Islet precursor cell (in vitro differentiated cells): ENCODE results near the gene TM9SF3.
"Not testable (repeated sequence)": the region's sequence is repeated elsewhere in the genome, so short reads cannot be mapped to it uniquely, and the experiment has no call there.

Experiments
- DNase-seq: peaks from one replicate; pipeline ENCODE4 v3.0.0-alpha.2; 2018

Gene TM9SF3

DNA sequence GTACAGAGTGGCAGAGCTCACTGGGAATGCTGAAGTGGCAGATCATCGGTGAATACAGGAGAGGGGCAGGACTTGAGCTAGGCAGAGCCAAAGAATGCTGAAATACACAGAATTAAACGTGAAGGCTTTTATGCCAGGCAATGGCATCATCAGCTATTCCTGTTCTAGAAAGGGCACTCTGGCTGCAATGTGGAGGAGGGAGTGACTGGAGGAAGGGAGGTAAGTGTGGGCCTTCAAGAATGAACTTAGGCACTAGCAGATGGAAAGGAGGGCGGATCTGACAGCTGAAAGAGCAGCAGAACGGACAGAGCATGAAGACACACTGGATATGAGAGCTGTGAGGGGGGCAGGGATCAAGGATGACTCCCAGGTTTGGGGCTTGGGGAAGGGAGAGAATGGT, 12.0 kb upstream of the TM9SF3 start:
- no peak for DNase-seq

DNA sequence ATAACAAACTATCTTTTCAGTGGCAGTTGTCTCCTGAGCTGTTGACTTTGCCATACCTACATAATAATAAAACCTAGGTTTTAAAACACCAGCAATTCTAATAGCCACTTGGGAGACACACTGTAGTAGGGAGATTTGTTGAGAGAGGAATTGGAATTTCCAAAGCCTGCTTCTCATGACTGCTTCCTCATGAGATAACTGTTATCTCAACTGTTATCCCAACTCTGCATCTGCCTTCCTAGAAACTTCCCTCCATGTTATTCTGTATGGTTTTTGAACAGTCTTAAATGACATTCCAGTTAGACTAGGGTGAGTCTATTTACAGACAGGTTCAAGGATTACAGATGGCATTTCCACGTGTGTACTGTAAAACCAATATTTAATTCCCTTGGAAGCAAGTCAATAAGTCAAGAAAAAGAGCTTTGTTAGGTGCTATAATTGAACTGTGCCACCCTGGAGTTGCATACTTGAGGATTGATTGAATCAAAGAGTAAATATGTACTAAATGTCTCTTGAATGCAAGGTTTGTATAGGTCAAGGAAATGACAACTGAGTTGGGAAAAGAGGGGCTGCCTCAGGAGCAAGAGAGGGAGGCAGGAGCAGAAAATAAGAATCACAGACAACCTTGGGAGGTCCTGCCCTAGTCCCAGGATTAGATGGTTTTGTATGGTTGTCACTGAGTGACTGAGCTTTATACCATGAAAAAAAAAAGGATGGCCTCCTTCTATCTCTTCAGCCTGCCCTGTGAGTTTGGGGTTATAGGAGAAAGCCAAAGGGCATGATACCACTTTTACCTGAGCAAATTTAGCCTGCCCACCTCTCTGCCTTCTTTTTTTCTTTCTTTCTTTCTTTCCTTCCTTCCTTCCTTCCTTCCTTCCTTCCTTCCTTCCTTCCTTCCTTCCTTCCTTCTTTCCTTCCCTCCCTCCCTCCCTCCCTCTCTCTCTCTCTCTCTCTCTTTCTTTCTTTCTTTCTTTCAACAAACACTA, 9.9 kb upstream of the TM9SF3 start:
- DNase-seq: no peak

- no peak for DNase-seq
Observed at GRCh38 chr10:96595741-96596140, 8.9 kb upstream of the TM9SF3 start.

GRCh38 chr10:96591946-96592345, 5.1 kb upstream of the TM9SF3 start:
- DNase-seq: no peak

DNA sequence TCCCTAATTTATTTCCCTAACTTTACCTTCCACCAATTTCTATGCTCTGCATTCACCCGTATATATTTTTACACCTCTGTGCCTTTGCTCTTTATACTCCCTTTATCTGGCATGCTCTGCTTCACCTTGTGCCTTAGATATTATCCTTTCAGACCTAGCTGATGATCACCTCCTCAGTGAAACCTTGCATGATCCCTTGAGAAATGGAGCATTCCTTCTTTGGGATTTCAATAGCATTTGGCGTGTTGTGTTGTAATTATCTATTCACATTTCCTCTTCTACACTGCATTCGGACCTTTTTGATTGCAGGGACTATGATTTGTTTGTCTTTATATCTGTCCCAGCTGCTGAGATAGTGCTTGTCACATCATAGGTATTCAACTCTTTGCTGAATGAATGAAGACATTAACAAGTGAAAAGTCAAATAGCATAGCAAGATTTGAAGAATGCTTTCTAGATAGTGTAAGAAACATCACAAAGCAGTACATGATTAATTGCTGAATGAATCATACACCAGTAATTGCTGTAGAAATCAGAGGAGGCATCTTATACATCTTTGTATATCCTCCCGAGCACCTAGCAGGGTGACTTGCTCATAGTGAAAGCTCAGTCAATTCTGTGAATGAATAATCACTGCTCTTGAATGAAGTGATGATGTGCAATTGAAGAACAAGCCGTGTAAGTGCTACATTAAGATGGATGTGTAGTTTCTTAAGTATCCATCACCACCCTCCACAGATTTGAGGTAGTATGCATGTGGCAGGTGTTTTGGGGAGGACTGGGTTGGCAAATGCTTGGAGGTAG, 2.0 kb upstream of the TM9SF3 start:
- no peak for DNase-seq

GRCh38 chr10:96588060-96588554, 1.3 kb upstream of the TM9SF3 start:
- no peak for DNase-seq

DNA sequence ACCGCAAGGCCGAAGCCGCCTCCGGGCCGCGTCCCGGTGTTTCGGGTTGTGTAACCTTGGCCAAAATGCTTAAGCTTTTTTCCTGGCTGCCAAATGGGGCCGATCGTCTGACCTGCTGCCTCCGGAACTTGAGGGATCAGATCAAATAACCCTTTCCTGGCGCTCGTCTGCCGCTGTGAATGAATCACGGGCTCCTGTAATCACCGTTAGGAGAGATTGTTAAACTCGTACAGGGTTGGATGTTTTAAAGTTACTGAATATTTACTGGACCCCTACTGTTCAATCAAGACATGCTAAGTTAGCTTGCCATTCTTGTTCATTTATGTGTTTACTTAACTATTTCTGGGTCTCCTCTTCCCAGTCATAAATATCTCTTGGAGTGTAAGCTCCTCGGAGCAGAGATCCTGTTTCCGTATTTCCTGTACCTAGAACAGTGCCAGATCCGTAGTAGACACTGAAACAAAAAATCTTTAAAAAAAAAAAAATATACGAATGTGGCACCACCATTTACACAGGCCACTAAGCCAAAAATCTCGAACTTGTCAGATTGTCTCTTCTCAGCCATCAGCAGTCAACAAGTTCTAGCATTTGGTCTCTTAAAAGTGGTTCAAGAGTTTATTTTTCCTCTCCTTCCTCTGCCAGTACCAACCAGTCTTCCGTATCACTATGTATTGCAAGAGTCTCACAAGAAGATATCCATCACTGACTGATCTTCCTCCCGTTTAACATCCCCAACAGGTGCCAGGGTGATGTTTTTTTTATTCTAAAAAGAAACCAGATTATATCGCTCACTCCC, 650 bp upstream of the TM9SF3 start:
- DNase-seq: no peak

GRCh38 chr10:96585736-96586418, 935 bp downstream of the TM9SF3 start:
- no peak for DNase-seq

- DNase-seq: no peak
Observed at GRCh38 chr10:96584474-96584873, 2.3 kb downstream of the TM9SF3 start.

DNA sequence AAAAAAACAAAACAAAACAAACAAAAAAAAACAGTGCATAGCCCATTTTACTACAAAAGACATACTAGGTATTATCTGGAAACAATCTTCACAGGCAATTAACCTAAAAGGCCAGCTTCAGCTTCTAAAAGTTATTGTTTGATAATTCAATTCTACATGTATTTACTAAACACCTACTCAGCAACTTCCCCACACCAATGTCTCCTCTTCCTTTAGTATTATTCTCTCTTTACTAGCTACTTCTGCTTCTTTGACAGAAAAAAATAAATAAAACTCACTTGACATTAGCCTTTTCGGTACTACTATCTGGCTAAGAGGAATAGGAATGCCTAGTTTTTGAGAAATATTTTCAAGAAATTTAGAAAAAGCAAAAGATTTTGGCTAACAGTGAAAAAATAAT, 2.8 kb downstream of the TM9SF3 start:
- no peak for DNase-seq

GRCh38 chr10:96579133-96579532, 7.7 kb downstream of the TM9SF3 start:
- DNase-seq: no peak

- no peak for DNase-seq
Observed at GRCh38 chr10:96578633-96579032, 8.2 kb downstream of the TM9SF3 start.

GRCh38 chr10:96578022-96578421, 8.8 kb downstream of the TM9SF3 start:
- DNase-seq: no peak

DNA sequence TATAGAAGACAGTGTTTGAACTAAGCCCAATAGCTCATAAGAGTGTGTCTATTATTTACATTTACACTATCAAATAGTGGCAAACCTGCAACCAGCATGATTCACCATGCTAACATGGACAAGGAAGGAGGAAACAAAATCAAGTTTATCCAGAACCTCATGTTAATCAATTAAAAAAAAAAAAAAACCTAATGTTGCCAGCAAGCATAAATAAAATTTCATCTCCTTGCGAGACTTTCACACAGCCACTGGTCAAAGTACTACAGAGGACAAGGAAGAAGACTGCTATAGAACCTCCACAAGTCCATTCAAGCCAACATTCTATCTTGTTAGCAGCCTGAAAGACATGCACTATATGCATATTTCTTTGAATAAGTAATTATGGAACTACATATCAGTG, 9.7 kb downstream of the TM9SF3 start:
- DNase-seq: no peak

- DNase-seq: no peak
Observed at GRCh38 chr10:96576277-96576980, 10.4 kb downstream of the TM9SF3 start.

- not testable (repeated sequence) for DNase-seq
Observed at GRCh38 chr10:96574564-96574963, 12.2 kb downstream of the TM9SF3 start.

GRCh38 chr10:96573036-96573435, 13.8 kb downstream of the TM9SF3 start:
- no peak for DNase-seq

GRCh38 chr10:96570983-96571964, 15.5 kb downstream of the TM9SF3 start:
- DNase-seq: no peak

- no peak for DNase-seq
Observed at GRCh38 chr10:96570511-96570910, 16.3 kb downstream of the TM9SF3 start.

DNA sequence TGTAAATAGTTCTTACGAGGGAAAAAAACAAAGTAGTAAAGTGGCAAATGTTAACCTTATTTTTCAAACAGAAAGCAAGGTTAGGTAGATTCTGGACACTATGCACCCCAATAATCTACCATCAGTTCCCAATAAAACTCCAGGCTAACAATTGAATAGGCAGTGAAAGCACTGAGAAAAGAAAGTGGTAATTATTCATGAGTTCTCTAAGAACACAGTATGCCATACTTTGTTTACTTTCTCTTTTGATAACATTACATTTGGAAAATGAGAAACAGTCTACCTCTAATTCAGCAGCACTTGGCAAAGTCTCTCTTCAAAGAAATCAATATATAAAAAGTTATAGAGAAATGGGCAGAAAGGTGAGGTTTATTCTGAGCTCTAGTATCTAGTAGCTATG, 18.4 kb downstream of the TM9SF3 start:
- DNase-seq: no peak
